ENCODE measurements around the gene CGB2.

- TF ChIP-seq, protein P1, sequence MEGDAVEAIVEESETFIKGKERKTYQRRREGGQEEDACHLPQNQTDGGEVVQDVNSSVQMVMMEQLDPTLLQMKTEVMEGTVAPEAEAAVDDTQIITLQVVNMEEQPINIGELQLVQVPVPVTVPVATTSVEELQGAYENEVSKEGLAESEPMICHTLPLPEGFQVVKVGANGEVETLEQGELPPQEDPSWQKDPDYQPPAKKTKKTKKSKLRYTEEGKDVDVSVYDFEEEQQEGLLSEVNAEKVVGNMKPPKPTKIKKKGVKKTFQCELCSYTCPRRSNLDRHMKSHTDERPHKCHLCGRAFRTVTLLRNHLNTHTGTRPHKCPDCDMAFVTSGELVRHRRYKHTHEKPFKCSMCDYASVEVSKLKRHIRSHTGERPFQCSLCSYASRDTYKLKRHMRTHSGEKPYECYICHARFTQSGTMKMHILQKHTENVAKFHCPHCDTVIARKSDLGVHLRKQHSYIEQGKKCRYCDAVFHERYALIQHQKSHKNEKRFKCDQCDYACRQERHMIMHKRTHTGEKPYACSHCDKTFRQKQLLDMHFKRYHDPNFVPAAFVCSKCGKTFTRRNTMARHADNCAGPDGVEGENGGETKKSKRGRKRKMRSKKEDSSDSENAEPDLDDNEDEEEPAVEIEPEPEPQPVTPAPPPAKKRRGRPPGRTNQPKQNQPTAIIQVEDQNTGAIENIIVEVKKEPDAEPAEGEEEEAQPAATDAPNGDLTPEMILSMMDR (IDR thresholded peaks at IDR 0.05), result no peak
- TF ChIP-seq POLR2A (IDR thresholded peaks at IDR 0.05), result no peak
Measured at GRCh38 chr19:49020931-49021895, 10.5 kb upstream of the CGB2 start.
